Spleen (tissue), 11 donors: ENCODE measurements around the gene VSTM2L. TPM values are rescaled to one million over a fixed set of nuclear protein-coding genes. Genes with fewer than 3 reads are reported as not detected.

ENCODE experiments used
- DNase-seq: peaks from one replicate; pipeline ENCODE4 v3.0.0-alpha.2; 2020
- H3K27ac ChIP-seq, 8 donors: fragments of 200-600 bp; sonication (generic) in 7 of 8; 1 replicate in 4 of 8; 2 replicates in 4 of 8; pipeline versions ENCODE4 v1.5.0 to v1.8.0; 2016 to 2021; ENCODE audit warnings: inconsistent platforms in 4 of 8, mild to moderate bottlenecking in 4 of 8, moderate library complexity in 1 of 8
- H3K27me3 ChIP-seq, 7 donors: fragments of 200-600 bp; sonication (generic) in 6 of 7; replicated peaks in 1 of 7; 1 replicate in 4 of 7; 2 replicates in 3 of 7; pipeline versions ENCODE4 v1.5.0 to v1.8.0; 2016 to 2021; ENCODE audit warnings: inconsistent platforms in 3 of 7, mild to moderate bottlenecking in 1 of 7
- H3K36me3 ChIP-seq, 6 donors: fragments of 200-600 bp; sonication (generic) in 5 of 6; 1 replicate in 4 of 6; 2 replicates in 2 of 6; pipeline versions ENCODE4 v1.5.0 to v1.8.0; 2016 to 2021; ENCODE audit warnings: inconsistent platforms in 2 of 6
- H3K4me1 ChIP-seq, 6 donors: fragments of 200-600 bp; sonication (generic) in 5 of 6; 1 replicate in 3 of 6; 2 replicates in 3 of 6; pipeline versions ENCODE4 v1.5.0 to v1.8.0; 2016 to 2021; ENCODE audit warnings: inconsistent platforms in 3 of 6
- H3K4me3 ChIP-seq, 8 donors: fragments of 200-600 bp; sonication (generic) in 7 of 8; 1 replicate in 4 of 8; 2 replicates in 4 of 8; pipeline versions ENCODE4 v1.5.0 to v1.8.0; 2016 to 2021; ENCODE audit warnings: inconsistent platforms in 4 of 8, mild to moderate bottlenecking in 4 of 8, moderate library complexity in 2 of 8
- H3K9me3 ChIP-seq, 8 donors: fragments of 200-600 bp; sonication (generic) in 7 of 8; 1 replicate in 4 of 8; 2 replicates in 4 of 8; pipeline versions ENCODE4 v1.5.0 to v1.8.0; 2016 to 2021; ENCODE audit warnings: inconsistent platforms in 4 of 8
- POLR2A ChIP-seq, 3 donors: fragments of 450-650 bp; IDR thresholded peaks; one replicate each; pipeline ENCODE4 v1.5.1; 2017; ENCODE audit warnings: antibody characterized with exemption in 3 of 3, mild to moderate bottlenecking in 1 of 3
- POLR2AphosphoS5 ChIP-seq, 3 donors: sonication (generic); formaldehyde crosslinking; IDR thresholded peaks; one replicate each; pipeline ENCODE4 v1.5.1; 2017; ENCODE audit warnings: antibody characterized with exemption in 3 of 3
- WGBS, 5 donors: extraction: QIAGEN DNeasy Blood & Tissue Kit in 3 of 5; methylation state at CpG; one replicate each; pipeline versions ENCODE4 v1.1.5 to v1.1.7; 2013 to 2018; 5-methylcytosine and 5-hydroxymethylcytosine counted together
- intact Hi-C: fragments of 100-400 bp; cut with DNase I; formaldehyde crosslinking; loops from one replicate; pipeline ENCODE4 v1.15.0; 2023; ENCODE audit warnings: low total_unique reads
- polyA plus RNA-seq, 3 donors: library from polyadenylated mRNA; stranded (reverse); fragments of 200-250 nt; gene quantifications; one replicate each; pipeline ENCODE4 v1.2.1, GENCODE V29; 2013
- total RNA-seq, 7 donors: library from RNA; depleted of rRNA in 3 of 7; stranded (reverse); fragments of >200 nt in 3 of 7; fragmentation: NEBNext Ultra II Directional in 4 of 7; extraction: Animal tissue kit (Norgen Biotek cat#: 25700) in 4 of 7; gene quantifications; one replicate each; pipeline versions ENCODE4 v1.1.0 to v1.2.1, GENCODE V29; 2016 to 2021
- TF ChIP-seq, protein P1 (sequence below), 11 experiments: fragments of 200-600 bp in 7 of 11; fragments of 450-650 bp in 4 of 11; sonication (generic) in 4 of 11; IDR thresholded peaks in 8 of 11; conservative IDR thresholded peaks in 3 of 11; 1 replicate in 7 of 11; 2 replicates in 4 of 11; pipeline versions ENCODE4 v1.4.0 to v1.8.0; 2016 to 2021; ENCODE audit warnings: antibody characterized with exemption in 11 of 11, inconsistent platforms in 4 of 11, mild to moderate bottlenecking in 1 of 11
- donor health status: healthy with polysubstance abuse.
- donor health status: DM: no; HTN: no; CAD: no; lungs with moderate emphysema.
- donor health status: DM: no; HTN: no; CAD: no.
- donor health status: Bipolar disorder and iron deficiency.
- donor health status: healthy.
- donor health status: DM: no; HTN: no; CAD: no.
- donor health status: DM: yes; HTN: yes; CAD: no.

Gene VSTM2L
- total and polyA plus RNA-seq, 10 donors: 1.7 to 88.7 (median 24.6) TPM

DNA sequence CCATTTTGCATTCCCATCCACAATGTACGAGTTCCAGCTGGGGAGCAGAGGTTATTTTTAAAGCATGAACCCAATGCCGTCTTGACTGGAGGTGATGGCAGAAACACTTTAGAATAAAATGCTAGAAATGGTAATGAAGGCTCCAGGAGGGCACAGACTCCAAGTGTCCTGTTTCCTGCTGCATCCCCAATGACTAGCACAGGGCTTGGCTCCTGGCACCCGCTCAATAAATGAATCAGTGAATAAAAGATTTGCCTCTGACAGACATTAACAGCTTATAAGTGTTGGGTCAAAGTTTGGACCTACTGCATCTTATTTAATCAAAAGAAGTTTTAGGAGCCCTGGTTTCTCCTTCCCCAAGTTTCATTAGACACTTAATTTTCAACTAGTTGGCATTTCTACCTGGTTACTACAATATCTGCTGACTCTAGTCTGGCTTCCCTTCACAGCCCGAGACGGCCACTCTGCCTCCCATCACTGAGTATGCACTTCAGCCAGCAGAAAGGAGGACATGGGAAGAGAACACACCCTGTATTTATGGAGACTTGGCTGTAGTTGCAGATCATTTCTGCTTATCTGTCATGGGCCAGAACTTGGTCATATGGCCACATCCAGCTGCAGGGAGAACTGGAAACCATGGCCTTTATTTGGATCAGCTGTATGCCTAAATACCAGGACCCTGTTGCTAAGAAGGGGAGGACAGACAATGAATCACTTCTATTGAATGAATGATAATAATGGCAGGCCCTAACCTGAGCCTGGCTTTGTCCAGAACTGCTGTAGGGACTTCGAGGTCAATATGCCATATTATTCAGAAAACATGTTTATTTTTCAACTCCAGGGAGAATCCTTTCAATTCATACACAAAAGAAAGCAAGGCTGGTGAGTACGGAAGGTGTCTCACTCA is 67.3 kb downstream of the VSTM2L start:
- intact Hi-C loops: no loop called here
- Histone ChIP-seq H3K4me3 (no peak overlapping the region), H3K36me3 (no peaks in the 10 kb centered on the region), H3K27ac (no peak overlapping the region), H3K27me3 (no peaks in the 10 kb centered on the region), H3K9me3 (peaks cover 0 to 25% (median 20%) of the 10 kb centered on the region in 8 donors), H3K4me1 (no peaks in the 10 kb centered on the region)
- TF ChIP-seq POLR2A (IDR thresholded peaks at IDR 0.05) (no peak), POLR2AphosphoS5 (IDR thresholded peaks at IDR 0.05) (no peak)
- TF ChIP-seq, protein P1, sequence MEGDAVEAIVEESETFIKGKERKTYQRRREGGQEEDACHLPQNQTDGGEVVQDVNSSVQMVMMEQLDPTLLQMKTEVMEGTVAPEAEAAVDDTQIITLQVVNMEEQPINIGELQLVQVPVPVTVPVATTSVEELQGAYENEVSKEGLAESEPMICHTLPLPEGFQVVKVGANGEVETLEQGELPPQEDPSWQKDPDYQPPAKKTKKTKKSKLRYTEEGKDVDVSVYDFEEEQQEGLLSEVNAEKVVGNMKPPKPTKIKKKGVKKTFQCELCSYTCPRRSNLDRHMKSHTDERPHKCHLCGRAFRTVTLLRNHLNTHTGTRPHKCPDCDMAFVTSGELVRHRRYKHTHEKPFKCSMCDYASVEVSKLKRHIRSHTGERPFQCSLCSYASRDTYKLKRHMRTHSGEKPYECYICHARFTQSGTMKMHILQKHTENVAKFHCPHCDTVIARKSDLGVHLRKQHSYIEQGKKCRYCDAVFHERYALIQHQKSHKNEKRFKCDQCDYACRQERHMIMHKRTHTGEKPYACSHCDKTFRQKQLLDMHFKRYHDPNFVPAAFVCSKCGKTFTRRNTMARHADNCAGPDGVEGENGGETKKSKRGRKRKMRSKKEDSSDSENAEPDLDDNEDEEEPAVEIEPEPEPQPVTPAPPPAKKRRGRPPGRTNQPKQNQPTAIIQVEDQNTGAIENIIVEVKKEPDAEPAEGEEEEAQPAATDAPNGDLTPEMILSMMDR (IDR thresholded peaks at IDR 0.05 in 8 of 11, conservative IDR thresholded peaks at IDR 0.05 in 3 of 11): no peak
- WGBS, 5 donors: 77 to 89% (median 82%) methylated on average over 7 of the region's 7 CpGs
- DNase-seq: no peak

DNA sequence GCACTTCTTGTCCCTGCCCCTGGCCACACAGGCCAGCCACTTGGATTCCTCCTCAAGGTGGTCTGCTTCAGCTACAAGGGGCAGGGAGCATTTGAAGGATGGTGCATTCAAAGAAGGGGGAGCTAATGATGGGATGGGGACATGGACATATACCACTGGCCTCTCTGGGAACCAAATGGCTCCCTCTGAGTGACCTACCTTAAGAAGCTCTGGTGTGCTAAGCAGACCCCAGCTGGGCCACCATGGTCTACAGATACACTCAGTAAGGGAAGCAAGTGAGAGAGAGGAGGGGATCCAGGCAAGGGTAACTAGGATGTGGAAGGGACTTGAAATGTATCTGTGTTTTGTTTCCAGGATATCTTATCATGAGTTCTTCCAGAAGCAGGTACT is 67.9 kb downstream of the VSTM2L start:
- H3K4me1 ChIP-seq: no peaks in the 10 kb centered on the region
- DNase-seq: no peak
- H3K27me3 ChIP-seq: no peaks in the 10 kb centered on the region
- H3K27ac ChIP-seq: no peak overlapping the region
- TF ChIP-seq, protein P1 (IDR thresholded peaks at IDR 0.05 in 8 of 11, conservative IDR thresholded peaks at IDR 0.05 in 3 of 11): no peak
- no peak for TF ChIP-seq POLR2AphosphoS5 (IDR thresholded peaks at IDR 0.05)
- no peak for TF ChIP-seq POLR2A (IDR thresholded peaks at IDR 0.05)
- intact Hi-C loops: no loop called here
- no peaks in the 10 kb centered on the region for H3K36me3 ChIP-seq
- H3K4me3 ChIP-seq: no peak overlapping the region
- peaks cover 0 to 25% (median 20%) of the 10 kb centered on the region in 8 donors for H3K9me3 ChIP-seq

DNA sequence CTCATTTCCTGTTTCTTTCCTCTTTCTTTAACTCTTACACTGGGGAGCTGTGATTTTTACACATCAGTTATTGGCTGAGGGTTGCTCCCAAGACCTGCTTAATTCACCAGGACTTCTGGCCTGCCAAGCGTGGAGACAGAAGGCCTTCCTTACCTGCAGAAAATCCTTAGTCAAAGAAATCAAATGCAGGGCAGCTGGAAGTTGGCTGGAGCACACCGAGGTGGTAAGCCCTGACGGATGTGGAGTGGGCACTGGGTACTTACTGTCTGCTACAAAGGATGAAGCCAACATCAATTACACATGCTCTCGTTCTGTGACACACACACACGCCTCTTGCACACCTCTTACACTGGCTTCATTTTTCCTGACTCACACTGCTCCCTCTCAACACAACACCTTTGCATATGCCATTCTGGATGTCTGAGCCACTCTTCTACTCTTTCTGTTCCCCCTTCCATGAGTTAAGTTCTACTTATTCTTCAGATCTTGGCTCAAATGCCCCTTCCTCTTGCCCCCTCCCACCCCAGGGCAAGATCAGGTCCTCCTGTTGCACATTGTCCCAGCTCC is 68.7 kb downstream of the VSTM2L start:
- no peak for TF ChIP-seq POLR2A (IDR thresholded peaks at IDR 0.05)
- TF ChIP-seq, protein P1 (IDR thresholded peaks at IDR 0.05 in 8 of 11, conservative IDR thresholded peaks at IDR 0.05 in 3 of 11): no peak
- TF ChIP-seq POLR2AphosphoS5 (IDR thresholded peaks at IDR 0.05): no peak
- Histone ChIP-seq H3K9me3 (peaks cover 0 to 25% (median 20%) of the 10 kb centered on the region in 8 donors), H3K4me1 (peaks cover 0 to 3% (median 0%) of the 10 kb centered on the region in 6 donors), H3K27me3 (no peaks in the 10 kb centered on the region), H3K4me3 (no peak overlapping the region), H3K27ac (no peak overlapping the region), H3K36me3 (no peaks in the 10 kb centered on the region)
- DNase-seq: no peak
- intact Hi-C loops: no loop called here
- 92 to 99% (median 96%) methylated on average over 5 of the region's 5 CpGs for WGBS, 5 donors
